Kidney (tissue), 14 donors: ENCODE results near the gene SMIM14. TPM values are rescaled to one million over a fixed set of nuclear protein-coding genes. Genes with fewer than 3 reads are reported as not detected.

Experiments
- DNase-seq, 5 donors: peaks; one replicate each; pipeline ENCODE4 v3.0.0-alpha.2; 2013 to 2020
- FAIRE-seq: peaks from 2 replicates; lab custom pipeline; 2012; peaks lifted over from hg19 to GRCh38; lab: Jason Lieb, UNC
- H3K27ac ChIP-seq, 2 donors: one replicate each; pipeline ENCODE4 v1.7.0; 2013; ENCODE audit warnings: low read depth in 2 of 2, low read length in 2 of 2, inconsistent platforms in 1 of 2
- H3K27me3 ChIP-seq: one replicate; pipeline ENCODE4 v1.7.1; 2013; ENCODE audit warnings: low read length, inconsistent platforms; ENCODE audit not compliant: control insufficient read depth, insufficient read depth
- H3K36me3 ChIP-seq, 3 donors: one replicate each; pipeline versions ENCODE4 v1.7.0 to v1.7.1; 2013; ENCODE audit warnings: low read length in 3 of 3, control low read depth in 1 of 3, inconsistent platforms in 1 of 3; ENCODE audit not compliant: insufficient read depth in 3 of 3, control insufficient read depth in 2 of 3
- H3K4me1 ChIP-seq, 3 donors: one replicate each; pipeline versions ENCODE4 v1.7.0 to v1.7.1; 2013; ENCODE audit warnings: low read length in 3 of 3, inconsistent platforms in 1 of 3, low read depth in 1 of 3; ENCODE audit not compliant: control insufficient read depth in 2 of 3, insufficient read depth in 2 of 3
- H3K4me3 ChIP-seq, 3 donors: one replicate each; pipeline versions ENCODE4 v1.7.0 to v1.8.1; 2013; ENCODE audit warnings: low read length in 3 of 3, control low read depth in 1 of 3, inconsistent platforms in 1 of 3
- H3K9ac ChIP-seq, 3 donors: one replicate each; pipeline versions ENCODE4 v1.7.0 to v1.7.1; 2013; ENCODE audit warnings: low read length in 3 of 3, control low read depth in 1 of 3, inconsistent platforms in 1 of 3
- H3K9me3 ChIP-seq, 3 donors: one replicate each; pipeline versions ENCODE4 v1.7.0 to v1.7.1; 2013; ENCODE audit warnings: low read length in 3 of 3, control low read depth in 1 of 3, inconsistent platforms in 1 of 3; ENCODE audit not compliant: control insufficient read depth in 2 of 3, insufficient read depth in 1 of 3
- CTCF ChIP-seq: IDR thresholded peaks from 3 replicates; pipeline ENCODE4 v1.5.1; 2012; ENCODE audit warnings: mild to moderate bottlenecking, moderate library complexity, borderline replicate concordance; ENCODE audit not compliant: insufficient read depth; ENCODE audit errors: extremely low read depth
- intact Hi-C: fragments of 100-400 bp; cut with DNase I; formaldehyde crosslinking; loops from one replicate; pipeline ENCODE4 v1.11.1; 2022
- polyA plus RNA-seq: library from polyadenylated mRNA; stranded (reverse); fragments of 350-450 nt; fragmentation: Illumina TruSeq; extraction: RNeasy Lipid Tissue Mini Kit (QIAGEN cat#74804); gene quantifications from one replicate; pipeline ENCODE4 v1.2.3, GENCODE V29; 2014; ENCODE audit warnings: low read depth, low replicate concordance; ENCODE audit not compliant: insufficient read depth
- total RNA-seq: library from RNA; stranded (reverse); fragmentation: NEBNext Ultra II Directional; extraction: Animal tissue kit (Norgen Biotek cat#: 25700); gene quantifications from one replicate; pipeline ENCODE4 v1.2.1, GENCODE V29; 2021
- donor health status: control.
- donor health status: control.
- donor health status: control.
- donor health status: control.
- donor health status: control.
- donor health status: DM: yes; HTN: yes; CAD: no.
- donor health status: Normal renal cell carcinoma (clear cell type).

The SMIM14 gene
- total and polyA plus RNA-seq, 2 donors from 2014 or later, result 26.3 to 64.2 TPM

- TF ChIP-seq CTCF, result no peak
- DNase-seq, result no peak
- no peak for FAIRE-seq
- H3K4me3 ChIP-seq, result peak overlapping the region in 1 of 3 donors; percentile 9
- no peaks in the 10 kb centered on the region for H3K27me3 ChIP-seq
- H3K4me1 ChIP-seq, result peaks cover 19 to 36% (median 21%) of the 10 kb centered on the region in 3 donors
- no peaks in the 10 kb centered on the region for H3K36me3 ChIP-seq
- H3K9me3 ChIP-seq, result no peaks in the 10 kb centered on the region
- intact Hi-C loops, result no loop called here
- H3K27ac ChIP-seq, result peak overlapping the region; percentile 7 to 28
- H3K9ac ChIP-seq, result peak overlapping the region in 1 of 3 donors; percentile 22
These were observed 96.1 kb downstream of the SMIM14 start for GRCh38 chr4:39542611-39543012.

- Histone ChIP-seq H3K9me3 (no peaks in the 10 kb centered on the region), H3K27ac (peak overlapping the region in 1 of 2 donors; percentile 25), H3K27me3 (no peaks in the 10 kb centered on the region), H3K36me3 (no peaks in the 10 kb centered on the region), H3K4me1 (peaks cover 19 to 36% (median 21%) of the 10 kb centered on the region in 3 donors), H3K9ac (no peak overlapping the region), H3K4me3 (no peak overlapping the region)
- no peak for FAIRE-seq
- peak in 2 of 5 donors; percentile 65 to 73 for DNase-seq
- no peak for TF ChIP-seq CTCF
- intact Hi-C loops, result no loop called here
These were observed 96.6 kb downstream of the SMIM14 start for GRCh38 chr4:39541987-39542610.

- DNase-seq (peak in 4 of 5 donors; percentile 46 to 78 (median 64)), FAIRE-seq (no peak)
These were observed 99.5 kb downstream of the SMIM14 start for GRCh38 chr4:39539089-39539611.

More at GRCh38 chr4:39539089-39539611, 99.5 kb downstream of the SMIM14 start:
- Histone ChIP-seq H3K9ac (no peak overlapping the region), H3K4me3 (no peak overlapping the region), H3K4me1 (peaks cover 19 to 36% (median 21%) of the 10 kb centered on the region in 3 donors), H3K27me3 (no peaks in the 10 kb centered on the region), H3K9me3 (no peaks in the 10 kb centered on the region), H3K36me3 (peaks cover 0 to 5% (median 0%) of the 10 kb centered on the region in 3 donors), H3K27ac (no peak overlapping the region)
- TF ChIP-seq CTCF, result no peak
- intact Hi-C loops, result no loop called here
